GM19397 (cell line): ENCODE results near the gene NANOS3.
A peak's percentile ranks its signal among the peaks of the same experiment; 100 is the strongest.
"Not testable (repeated sequence)": the region's sequence is repeated elsewhere in the genome, so short reads cannot be mapped to it uniquely, and the experiment has no call there.

ENCODE experiments used
- ATAC-seq: cut with Tn5 transposase; IDR thresholded peaks from one replicate; pipeline ENCODE4 v1.9.1; 2021; ENCODE audit warnings: mild to moderate bottlenecking, moderate library complexity; ENCODE audit not compliant: unreplicated experiment

The NANOS3 gene

GRCh38 chr19:13843104-13843921, 33.6 kb upstream of the NANOS3 start:
- no peak for ATAC-seq

GRCh38 chr19:13844130-13844631, 32.8 kb upstream of the NANOS3 start:
- ATAC-seq: no peak

- ATAC-seq: peak; percentile 41
These were observed 30.2 kb upstream of the NANOS3 start for GRCh38 chr19:13846557-13847406.

GRCh38 chr19:13847407-13848339, 29.3 kb upstream of the NANOS3 start:
- peak; percentile 25 for ATAC-seq

GRCh38 chr19:13848340-13848677, 28.6 kb upstream of the NANOS3 start:
- ATAC-seq: no peak

- no peak for ATAC-seq
These were observed 27.9 kb upstream of the NANOS3 start for GRCh38 chr19:13848798-13849676.

- ATAC-seq: no peak
These were observed 26.7 kb upstream of the NANOS3 start for GRCh38 chr19:13849991-13850909.

- ATAC-seq: no peak
These were observed 25.8 kb upstream of the NANOS3 start for GRCh38 chr19:13850910-13851733.

GRCh38 chr19:13851734-13852114, 25.2 kb upstream of the NANOS3 start:
- not testable (repeated sequence) for ATAC-seq

- not testable (repeated sequence) for ATAC-seq
These were observed 24.7 kb upstream of the NANOS3 start for GRCh38 chr19:13852171-13852707.

- ATAC-seq: no peak
These were observed 20.4 kb upstream of the NANOS3 start for GRCh38 chr19:13856497-13856896.

GRCh38 chr19:13859361-13859880, 17.5 kb upstream of the NANOS3 start:
- no peak for ATAC-seq

GRCh38 chr19:13860679-13861391, 16.1 kb upstream of the NANOS3 start:
- no peak for ATAC-seq

- ATAC-seq: no peak
These were observed 15.6 kb upstream of the NANOS3 start for GRCh38 chr19:13861392-13861713.

- peak; percentile 77 for ATAC-seq
These were observed 15.0 kb upstream of the NANOS3 start for GRCh38 chr19:13861714-13862531.

GRCh38 chr19:13864046-13864666, 12.8 kb upstream of the NANOS3 start:
- ATAC-seq: no peak
